IMR-90 (cell line): ENCODE data around the gene ZNF341. TPM values are rescaled to one million over a fixed set of nuclear protein-coding genes. Genes with fewer than 3 reads are reported as not detected.

Experiments used
- ATAC-seq: fragments of 200-7000 bp; cut with Tn5 transposase; 2 replicates; pipeline ENCODE4 v1.9.1; 2020; ENCODE audit warnings: low read depth, mild to moderate bottlenecking, moderate library complexity
- BruUV-seq: library from RNA; stranded (reverse); fragments of 400-500 nt; replicated peaks from 2 replicates; lab custom pipeline; 2021; lab: Mats Ljungman, UMichigan
- CTCF ChIA-PET: fragments of 300-600 bp; formaldehyde crosslinking; extraction: SDS; loops from one replicate; lab custom pipeline; 2021; ENCODE audit warnings: antibody characterized with exemption; lab: Yijun Ruan, JAX
- POLR2A ChIA-PET: fragments of 300-600 bp; sonication (Branson Sonifier 250); formaldehyde crosslinking; loops from one replicate; lab custom pipeline; 2022; ENCODE audit warnings: antibody characterized with exemption; ENCODE audit not compliant: unreplicated experiment; lab: Charles Lee
- DNase-seq: peaks from one replicate; pipeline ENCODE4 v3.0.0; 2013
- H2AFZ ChIP-seq: replicated peaks from 2 replicates; pipeline ENCODE3; 2013; ENCODE audit warnings: low read length, mild to moderate bottlenecking; ENCODE audit not compliant: poor library complexity
- H2AK5ac ChIP-seq: 2 replicates; pipeline ENCODE4 v1.6.1; 2013; ENCODE audit warnings: low read depth, low read length, inconsistent platforms
- H2AK9ac ChIP-seq: replicated peaks from 2 replicates; pipeline ENCODE3; 2013; ENCODE audit warnings: mild to moderate bottlenecking, low read depth, low read length, moderate library complexity; ENCODE audit not compliant: poor library complexity
- H2BK120ac ChIP-seq: 2 replicates; pipeline ENCODE4 v1.6.1; 2013; ENCODE audit warnings: low read depth, low read length, inconsistent platforms
- H2BK15ac ChIP-seq: 3 replicates; pipeline ENCODE4 v1.6.1; 2013; ENCODE audit warnings: low read depth, low read length, inconsistent platforms
- H2BK20ac ChIP-seq: 2 replicates; pipeline ENCODE4 v1.6.1; 2013; ENCODE audit warnings: low read depth, mild to moderate bottlenecking, inconsistent platforms, low read length, moderate library complexity
- H2BK5ac ChIP-seq: 2 replicates; pipeline ENCODE4 v1.6.1; 2013; ENCODE audit warnings: mild to moderate bottlenecking, low read depth, low read length, inconsistent platforms; ENCODE audit not compliant: poor library complexity, severe bottlenecking
- H3K14ac ChIP-seq: replicated peaks from 2 replicates; pipeline ENCODE4 v1.6.1; 2013; ENCODE audit warnings: low read depth, low read length, inconsistent platforms
- H3K18ac ChIP-seq: 2 replicates; pipeline ENCODE4 v1.6.1; 2013; ENCODE audit warnings: low read depth, low read length, control low read depth
- H3K23ac ChIP-seq: 2 replicates; pipeline ENCODE4 v1.6.1; 2013; ENCODE audit warnings: low read depth, low read length, inconsistent platforms
- H3K27ac ChIP-seq: 2 replicates; pipeline ENCODE4 v1.5.1; 2013; ENCODE audit warnings: mild to moderate bottlenecking, control low read depth, low read length; ENCODE audit not compliant: insufficient read depth
- H3K27me3 ChIP-seq: 2 replicates; pipeline ENCODE4 v1.6.1; 2013; ENCODE audit warnings: low read length; ENCODE audit not compliant: control insufficient read depth, insufficient read depth
- H3K36me3 ChIP-seq: 2 replicates; pipeline ENCODE4 v1.6.1; 2013; ENCODE audit warnings: low read length, mixed read lengths; ENCODE audit not compliant: control insufficient read depth, insufficient read depth
- H3K4ac ChIP-seq: 2 replicates; pipeline ENCODE4 v1.6.1; 2013; ENCODE audit warnings: low read depth, low read length, inconsistent platforms
- H3K4me1 ChIP-seq: 2 replicates; pipeline ENCODE4 v1.6.1; 2013; ENCODE audit warnings: low read length, mixed read lengths; ENCODE audit not compliant: control insufficient read depth, insufficient read depth
- H3K4me2 ChIP-seq: 2 replicates; pipeline ENCODE4 v1.6.1; 2013; ENCODE audit warnings: low read depth, mild to moderate bottlenecking, control low read depth, low read length, moderate library complexity
- H3K4me3 ChIP-seq: 2 replicates; pipeline ENCODE4 v1.5.1; 2013; ENCODE audit warnings: low read depth, mild to moderate bottlenecking, control low read depth, low read length, moderate library complexity; ENCODE audit not compliant: insufficient read depth
- H3K56ac ChIP-seq: 2 replicates; pipeline ENCODE4 v1.6.1; 2013; ENCODE audit warnings: low read length, inconsistent platforms; ENCODE audit not compliant: insufficient read depth; ENCODE audit errors: extremely low read depth
- H3K79me1 ChIP-seq, 2 experiments: 2 replicates each; pipeline ENCODE4 v1.6.1; 2013; ENCODE audit warnings: low read length in 2 of 2, inconsistent platforms in 1 of 2, low read depth in 1 of 2
- H3K9ac ChIP-seq: 2 replicates; pipeline ENCODE4 v1.6.1; 2013; ENCODE audit warnings: low read depth, low read length, control low read depth
- H3K9me1 ChIP-seq: 2 replicates; pipeline ENCODE4 v1.6.1; 2013; ENCODE audit warnings: low read length, inconsistent platforms; ENCODE audit not compliant: insufficient read depth
- H3K9me3 ChIP-seq: 2 replicates; pipeline ENCODE4 v1.6.1; 2013; ENCODE audit warnings: low read length; ENCODE audit not compliant: control insufficient read depth, insufficient read depth
- H4K20me1 ChIP-seq: 2 replicates; pipeline ENCODE4 v1.6.1; 2013; ENCODE audit warnings: low read length, inconsistent platforms; ENCODE audit not compliant: insufficient read depth
- H4K5ac ChIP-seq: 2 replicates; pipeline ENCODE4 v1.6.1; 2013; ENCODE audit warnings: mild to moderate bottlenecking, low read depth, low read length, control low read depth
- H4K8ac ChIP-seq, 2 experiments: 2 replicates each; pipeline ENCODE4 v1.6.1; 2013; ENCODE audit warnings: low read depth in 2 of 2, low read length in 2 of 2, control low read depth in 1 of 2, inconsistent platforms in 1 of 2
- H4K91ac ChIP-seq: 2 replicates; pipeline ENCODE4 v1.6.1; 2013; ENCODE audit warnings: low read depth, low read length, inconsistent platforms; ENCODE audit not compliant: insufficient read depth
- BHLHE40 ChIP-seq: fragments of 150-350 bp; IDR thresholded peaks from 2 replicates; pipeline ENCODE4 v1.6.1; 2016; ENCODE audit warnings: mild to moderate bottlenecking, low read depth, low read length
- CEBPB ChIP-seq: IDR thresholded peaks from 2 replicates; pipeline ENCODE4 v1.6.1; 2012; ENCODE audit warnings: low read depth, low read length, improper control_type of control experiment
- CHD1 ChIP-seq: IDR thresholded peaks from 2 replicates; pipeline ENCODE4 v1.6.1; 2012; ENCODE audit warnings: low read depth, low read length, improper control_type of control experiment
- FOS ChIP-seq: fragments of 150-350 bp; IDR thresholded peaks from 2 replicates; pipeline ENCODE4 v1.6.1; 2016; ENCODE audit warnings: low read depth, low read length
- MAFK ChIP-seq: IDR thresholded peaks from 2 replicates; pipeline ENCODE4 v1.6.1; 2012; ENCODE audit warnings: low read depth, low read length, improper control_type of control experiment
- MAZ ChIP-seq: IDR thresholded peaks from 2 replicates; pipeline ENCODE4 v1.6.1; 2012; ENCODE audit warnings: low read depth, mild to moderate bottlenecking, low read length, improper control_type of control experiment, moderate library complexity, borderline replicate concordance
- MXI1 ChIP-seq: IDR thresholded peaks from 2 replicates; pipeline ENCODE4 v1.6.1; 2012; ENCODE audit warnings: low read depth, mild to moderate bottlenecking, low read length, moderate library complexity, borderline replicate concordance
- NFE2L2 ChIP-seq: fragments of 150-350 bp; IDR thresholded peaks from 2 replicates; pipeline ENCODE4 v1.6.1; 2016; ENCODE audit warnings: low read depth, mild to moderate bottlenecking, low read length
- RAD21 ChIP-seq: IDR thresholded peaks from 2 replicates; pipeline ENCODE4 v1.6.1; 2012; ENCODE audit warnings: low read length, improper control_type of control experiment
- RCOR1 ChIP-seq: IDR thresholded peaks from 2 replicates; pipeline ENCODE4 v1.6.1; 2012; ENCODE audit warnings: mild to moderate bottlenecking, low read length, improper control_type of control experiment; ENCODE audit not compliant: insufficient replicate concordance
- RFX5 ChIP-seq: IDR thresholded peaks from 2 replicates; pipeline ENCODE4 v1.8.0; 2012; ENCODE audit warnings: low read depth, mild to moderate bottlenecking, low read length, moderate library complexity
- WGBS, 2 experiments: methylation state at CpG; one replicate each; pipeline versions ENCODE4 v1.1.5 to v1.1.7; 2013; ENCODE audit warnings: missing lambda C conversion rate in 2 of 2; ENCODE audit not compliant: insufficient read length in 1 of 2; ENCODE audit errors: extremely low coverage in 2 of 2; 5-methylcytosine and 5-hydroxymethylcytosine counted together
- dilution Hi-C: fragments of 300-500 bp; cut with HindIII; formaldehyde crosslinking; loops from one replicate; pipeline ENCODE4 v1.14.3; 2018; ENCODE audit warnings: low sequenced_read_pairs; ENCODE audit not compliant: unreplicated experiment
- in situ Hi-C: fragments of 300-500 bp; cut with MboI; formaldehyde crosslinking; loops from 3 replicates; pipeline ENCODE4 v1.14.3; 2019; ENCODE audit warnings: low sequenced_read_pairs, inconsistent platforms, mixed read lengths
- intact Hi-C: fragments of 100-400 bp; cut with micrococcal nuclease; formaldehyde crosslinking; loops from 2 replicates; pipeline ENCODE4 v1.10.0; 2022
- polyA plus RNA-seq, 3 experiments: library from polyadenylated mRNA; depleted of rRNA; stranded (reverse); fragments of >200 nt; gene quantifications; 2 replicates each; pipeline ENCODE4 v1.2.3, GENCODE V29; 2012; ENCODE audit warnings: low replicate concordance in 1 of 3
- total RNA-seq: library from RNA; depleted of rRNA; stranded (reverse); fragments of >200 nt; gene quantifications from 2 replicates; pipeline ENCODE4 v1.2.3, GENCODE V29; 2012
- TF ChIP-seq, protein P1 (sequence below): fragments of 150-350 bp; IDR thresholded peaks from 2 replicates; pipeline ENCODE4 v1.6.1; 2017; ENCODE audit warnings: mild to moderate bottlenecking, antibody characterized with exemption, low read length, low read depth
- TF ChIP-seq, protein P2 (sequence below): conservative IDR thresholded peaks from 2 replicates; pipeline ENCODE4 v1.5.1; 2012; ENCODE audit warnings: mild to moderate bottlenecking, low read depth, low read length, improper control_type of control experiment
- TF ChIP-seq, protein P3 (sequence below): fragments of 150-350 bp; IDR thresholded peaks from 2 replicates; pipeline ENCODE4 v1.6.1; 2016; ENCODE audit warnings: low read depth, mild to moderate bottlenecking, low read length, moderate library complexity, borderline replicate concordance

Gene ZNF341
- total and polyA plus RNA-seq, 2 of the 4 experiments (the other 2 are of a cell fraction), result 1.1 to 3.4 TPM

DNA sequence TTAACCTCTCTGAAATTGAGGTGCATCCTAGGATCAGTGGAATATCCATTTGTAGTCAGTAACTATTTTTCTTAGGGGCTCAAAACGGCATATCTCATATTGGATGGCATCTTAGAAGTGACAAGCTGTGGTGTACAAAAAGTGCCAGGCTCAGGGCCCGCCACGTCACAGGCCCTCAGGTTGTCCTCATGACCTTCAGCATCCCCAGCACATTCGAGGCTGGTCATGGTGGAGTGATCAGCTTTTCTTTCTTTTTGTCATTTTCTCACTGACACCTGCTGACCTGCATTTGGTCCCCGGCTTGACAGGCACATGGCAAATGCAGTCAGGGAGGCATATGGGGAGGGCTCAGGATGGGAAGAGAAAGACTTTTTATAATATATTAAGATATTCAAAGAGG lies 38.5 kb upstream of the ZNF341 start:
- H3K27ac ChIP-seq, result no peak overlapping the region
- H3K14ac ChIP-seq, result no peak overlapping the region
- no peak overlapping the region for H3K9ac ChIP-seq
- H3K9me3 ChIP-seq, result no peaks in the 10 kb centered on the region
- no peak overlapping the region for H4K5ac ChIP-seq
- intact Hi-C loops (no loop called here), in situ Hi-C loops (no loop called here), dilution Hi-C loops (no loop called here)
- 0 out of 2 replicates have a peak, but pooled peaks cover 2% of the 10 kb centered on the region for H3K9me1 ChIP-seq
- no peaks in the 10 kb centered on the region for H3K4me1 ChIP-seq
- no peaks in the 10 kb centered on the region for H4K20me1 ChIP-seq
- H3K56ac ChIP-seq, result no peak overlapping the region
- CTCF ChIA-PET, result no interaction called here
- no peak overlapping the region for H3K18ac ChIP-seq
- ATAC-seq, result no peak
- no peak overlapping the region for H3K4me3 ChIP-seq
- H2BK120ac ChIP-seq, result no peak overlapping the region
- DNase-seq, result no peak
- H2AK9ac ChIP-seq, result no peak overlapping the region
- H3K27me3 ChIP-seq, result no peaks in the 10 kb centered on the region
- no peak overlapping the region for H3K4ac ChIP-seq
- H2BK15ac ChIP-seq, result no peak overlapping the region
- no CpG with 5 or more reads among the region's 5 CpGs for WGBS, 2 experiments
- H4K91ac ChIP-seq, result no peak overlapping the region
- no peak for TF ChIP-seq NFE2L2
- TF ChIP-seq CHD1, result no peak
- no peak for TF ChIP-seq RCOR1
- TF ChIP-seq BHLHE40, result no peak
- no peak for TF ChIP-seq FOS
- TF ChIP-seq, protein P1, sequence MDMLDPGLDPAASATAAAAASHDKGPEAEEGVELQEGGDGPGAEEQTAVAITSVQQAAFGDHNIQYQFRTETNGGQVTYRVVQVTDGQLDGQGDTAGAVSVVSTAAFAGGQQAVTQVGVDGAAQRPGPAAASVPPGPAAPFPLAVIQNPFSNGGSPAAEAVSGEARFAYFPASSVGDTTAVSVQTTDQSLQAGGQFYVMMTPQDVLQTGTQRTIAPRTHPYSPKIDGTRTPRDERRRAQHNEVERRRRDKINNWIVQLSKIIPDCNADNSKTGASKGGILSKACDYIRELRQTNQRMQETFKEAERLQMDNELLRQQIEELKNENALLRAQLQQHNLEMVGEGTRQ, result no peak
- no peak for TF ChIP-seq RAD21
- TF ChIP-seq, protein P2, sequence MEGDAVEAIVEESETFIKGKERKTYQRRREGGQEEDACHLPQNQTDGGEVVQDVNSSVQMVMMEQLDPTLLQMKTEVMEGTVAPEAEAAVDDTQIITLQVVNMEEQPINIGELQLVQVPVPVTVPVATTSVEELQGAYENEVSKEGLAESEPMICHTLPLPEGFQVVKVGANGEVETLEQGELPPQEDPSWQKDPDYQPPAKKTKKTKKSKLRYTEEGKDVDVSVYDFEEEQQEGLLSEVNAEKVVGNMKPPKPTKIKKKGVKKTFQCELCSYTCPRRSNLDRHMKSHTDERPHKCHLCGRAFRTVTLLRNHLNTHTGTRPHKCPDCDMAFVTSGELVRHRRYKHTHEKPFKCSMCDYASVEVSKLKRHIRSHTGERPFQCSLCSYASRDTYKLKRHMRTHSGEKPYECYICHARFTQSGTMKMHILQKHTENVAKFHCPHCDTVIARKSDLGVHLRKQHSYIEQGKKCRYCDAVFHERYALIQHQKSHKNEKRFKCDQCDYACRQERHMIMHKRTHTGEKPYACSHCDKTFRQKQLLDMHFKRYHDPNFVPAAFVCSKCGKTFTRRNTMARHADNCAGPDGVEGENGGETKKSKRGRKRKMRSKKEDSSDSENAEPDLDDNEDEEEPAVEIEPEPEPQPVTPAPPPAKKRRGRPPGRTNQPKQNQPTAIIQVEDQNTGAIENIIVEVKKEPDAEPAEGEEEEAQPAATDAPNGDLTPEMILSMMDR, result no peak
- no peak for TF ChIP-seq RFX5
- TF ChIP-seq, protein P3, sequence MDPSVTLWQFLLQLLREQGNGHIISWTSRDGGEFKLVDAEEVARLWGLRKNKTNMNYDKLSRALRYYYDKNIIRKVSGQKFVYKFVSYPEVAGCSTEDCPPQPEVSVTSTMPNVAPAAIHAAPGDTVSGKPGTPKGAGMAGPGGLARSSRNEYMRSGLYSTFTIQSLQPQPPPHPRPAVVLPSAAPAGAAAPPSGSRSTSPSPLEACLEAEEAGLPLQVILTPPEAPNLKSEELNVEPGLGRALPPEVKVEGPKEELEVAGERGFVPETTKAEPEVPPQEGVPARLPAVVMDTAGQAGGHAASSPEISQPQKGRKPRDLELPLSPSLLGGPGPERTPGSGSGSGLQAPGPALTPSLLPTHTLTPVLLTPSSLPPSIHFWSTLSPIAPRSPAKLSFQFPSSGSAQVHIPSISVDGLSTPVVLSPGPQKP, result no peak
- TF ChIP-seq CEBPB, result no peak
- no peak for TF ChIP-seq MXI1
- no peak for TF ChIP-seq MAFK
- no peak for TF ChIP-seq MAZ
- H3K4me2 ChIP-seq, result no peak overlapping the region
- BruUV-seq, result no TSS peak
- no peak overlapping the region for H2AFZ ChIP-seq
- POLR2A ChIA-PET, result no interaction called here
- H3K23ac ChIP-seq, result no peak overlapping the region
- no peak overlapping the region for H2BK20ac ChIP-seq
- no peak overlapping the region for H2BK5ac ChIP-seq
- no peaks in the 10 kb centered on the region for H3K36me3 ChIP-seq
- H4K8ac ChIP-seq, result no peak overlapping the region
- no peaks in the 10 kb centered on the region for H3K79me1 ChIP-seq
- no peak overlapping the region for H2AK5ac ChIP-seq
